Measurements from ENCODE around the gene MYBBP1A.

GRCh38 chr17:4583206-4583605 lies 28.0 kb upstream of the MYBBP1A start:
- TF ChIP-seq CTCF (IDR thresholded peaks at IDR 0.05; ENCODE audit: low read depth, low read length, poor library complexity, severe bottlenecking), result no peak
- TF ChIP-seq EZH2phosphoT487 (IDR thresholded peaks at IDR 0.05; ENCODE audit: borderline replicate concordance, low read length), result no peak

Measured in DOHH2 (cell line).